NOMO-1 treated with DMSO at 0.1 percent for 48 hours (cell line): ENCODE results near the gene CIAO2A.
"Not testable (repeated sequence)": the region's sequence is repeated elsewhere in the genome, so short reads cannot be mapped to it uniquely, and the experiment has no call there.

Experiments used
- DNase-seq: peaks from one replicate; lab custom pipeline; 2025; ENCODE audit not compliant: unreplicated experiment; lab: John Stamatoyannopoulos, UW

The CIAO2A gene

GRCh38 chr15:64112073-64112772 lies 18.6 kb upstream of the CIAO2A start:
- no peak for DNase-seq

GRCh38 chr15:64111679-64112050 lies 18.0 kb upstream of the CIAO2A start:
- DNase-seq: no peak

DNA sequence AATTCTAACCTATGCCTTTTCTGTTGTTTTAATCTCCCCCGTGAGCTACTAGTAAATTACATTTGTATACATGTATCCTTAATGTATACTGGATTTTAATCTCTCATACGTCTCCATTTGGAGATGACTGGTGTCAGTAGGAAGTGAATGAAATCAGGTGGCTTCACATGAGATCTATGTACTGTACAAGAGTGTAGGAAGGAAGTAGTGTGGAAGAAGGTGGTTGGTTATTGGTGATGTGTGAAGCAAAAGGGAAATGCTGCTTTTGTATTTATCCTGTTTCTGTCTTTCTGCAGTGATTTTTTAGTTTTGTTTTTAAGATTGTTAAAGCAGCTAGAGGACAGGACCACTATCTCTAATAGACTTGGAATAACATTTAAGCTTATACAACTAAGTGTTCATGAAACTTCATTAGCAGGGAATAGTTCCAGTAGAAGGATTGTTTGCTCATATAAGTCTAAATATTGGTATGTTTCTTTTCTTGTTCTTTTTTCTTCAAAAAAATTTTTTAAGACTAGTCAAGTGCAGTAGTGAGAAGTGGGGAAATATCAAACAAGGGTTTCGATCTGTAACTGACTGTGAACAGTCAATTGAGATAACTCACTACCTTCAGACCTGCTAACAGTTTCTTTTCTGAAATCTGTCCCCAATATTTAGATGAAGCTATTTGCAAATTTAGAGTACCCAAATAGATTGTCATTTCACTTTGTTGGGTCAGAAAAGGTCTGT lies 17.5 kb upstream of the CIAO2A start:
- DNase-seq: peak; percentile 6

- not testable (repeated sequence) for DNase-seq
Observed at GRCh38 chr15:64110108-64110701, 16.6 kb upstream of the CIAO2A start.

DNA sequence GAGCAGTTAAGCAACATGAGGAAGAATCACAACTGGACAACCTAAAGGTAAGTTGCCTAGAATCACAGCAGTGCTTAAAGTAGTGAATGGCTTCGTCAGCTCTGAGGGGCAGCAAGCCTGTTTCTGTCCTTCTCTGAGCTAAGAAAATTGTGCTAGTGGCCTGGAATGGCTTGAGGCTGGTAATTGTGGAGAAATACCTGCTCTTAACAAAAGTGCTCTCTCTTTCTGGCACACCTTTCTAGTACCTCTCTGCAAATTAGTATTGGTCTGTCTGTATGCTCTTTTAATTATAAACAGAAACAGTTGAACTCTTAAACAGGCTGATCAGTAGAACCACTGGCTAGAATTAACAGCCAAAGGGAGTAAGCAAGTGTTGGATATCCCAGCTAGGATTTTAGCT lies 13.7 kb upstream of the CIAO2A start:
- DNase-seq: no peak

DNA sequence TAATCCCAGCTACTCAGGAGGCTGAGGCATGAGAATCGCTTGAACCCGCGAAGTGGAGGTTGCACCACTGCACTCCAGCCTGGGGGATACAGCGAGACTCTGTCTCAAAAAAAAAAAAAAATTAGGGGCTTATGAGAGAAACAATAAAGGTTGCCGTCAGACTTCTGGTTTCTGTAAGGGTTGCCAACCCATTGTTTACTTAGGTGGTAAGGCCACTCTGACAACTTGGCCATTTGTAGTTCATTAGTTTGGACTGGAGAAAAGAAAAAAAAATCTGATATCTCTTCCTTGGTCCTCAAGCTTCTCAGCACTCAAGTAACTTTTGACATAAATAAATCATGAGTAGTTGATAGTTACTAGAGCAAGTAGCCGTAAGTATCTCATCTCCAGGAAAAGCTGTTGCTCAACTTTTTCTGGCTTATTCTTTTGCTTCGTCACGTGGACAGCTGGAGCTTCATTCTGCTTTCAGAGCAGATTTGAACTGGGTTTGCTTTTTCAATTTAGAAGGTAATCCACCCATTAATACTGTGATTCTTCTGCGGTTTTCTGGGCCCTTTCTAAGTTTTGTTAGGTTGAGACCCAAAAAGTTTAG lies 11.6 kb upstream of the CIAO2A start:
- peak; percentile 81 for DNase-seq

DNA sequence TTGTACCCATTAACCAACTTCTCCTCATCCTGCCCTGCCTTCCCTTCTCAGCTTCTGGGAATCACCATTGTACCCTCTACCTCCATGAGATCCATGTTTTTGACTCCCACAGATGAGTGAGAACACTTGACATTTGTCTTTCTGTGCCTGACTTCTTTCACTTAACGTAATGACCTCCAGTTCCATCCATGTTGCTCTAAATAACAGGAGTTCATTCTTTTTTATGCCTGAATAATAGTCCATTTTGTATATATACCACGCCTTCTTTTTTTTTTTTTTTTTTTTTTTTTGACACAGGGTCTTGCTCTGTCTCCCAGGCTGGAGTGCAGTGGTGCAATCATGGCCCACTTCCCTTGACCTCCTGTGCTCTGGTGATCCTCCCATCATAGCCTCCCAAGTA lies 8.9 kb upstream of the CIAO2A start:
- DNase-seq: no peak

DNA sequence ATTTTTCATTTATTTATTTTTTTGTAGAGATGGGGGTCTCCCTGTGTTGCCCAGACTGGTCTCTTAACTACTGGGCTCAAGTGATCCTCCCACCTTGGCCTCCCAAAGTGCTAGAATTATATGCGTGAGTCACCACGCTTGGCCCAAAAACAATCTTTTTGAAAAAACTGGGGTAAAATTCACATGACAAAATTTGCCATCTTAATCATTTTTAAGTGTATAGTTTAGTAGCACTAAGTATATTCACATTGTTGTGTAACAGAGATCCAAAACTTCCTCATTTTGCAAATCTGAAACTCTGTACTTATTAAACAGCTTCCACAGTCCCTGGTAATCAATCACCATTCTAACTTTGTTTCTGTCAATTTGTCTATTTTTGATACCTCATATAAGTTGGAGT lies 7.3 kb upstream of the CIAO2A start:
- DNase-seq: peak; percentile 83

GRCh38 chr15:64099379-64099778 lies 5.7 kb upstream of the CIAO2A start:
- no peak for DNase-seq

GRCh38 chr15:64096668-64097384 lies 3.2 kb upstream of the CIAO2A start:
- DNase-seq: peak; percentile 34

- DNase-seq: peak; percentile 90
Observed at GRCh38 chr15:64095795-64096667, 2.4 kb upstream of the CIAO2A start, which contains the start of gene SNX1. Gene SNX1 (plus strand): TSS chr15:64095982. CDS start chr15:64096014, 32 bp downstream.

GRCh38 chr15:64095431-64095794 lies 1.8 kb upstream of the CIAO2A start:
- no peak for DNase-seq

GRCh38 chr15:64092864-64093626 lies 593 bp downstream of the CIAO2A start:
- peak; percentile 65 for DNase-seq

DNA sequence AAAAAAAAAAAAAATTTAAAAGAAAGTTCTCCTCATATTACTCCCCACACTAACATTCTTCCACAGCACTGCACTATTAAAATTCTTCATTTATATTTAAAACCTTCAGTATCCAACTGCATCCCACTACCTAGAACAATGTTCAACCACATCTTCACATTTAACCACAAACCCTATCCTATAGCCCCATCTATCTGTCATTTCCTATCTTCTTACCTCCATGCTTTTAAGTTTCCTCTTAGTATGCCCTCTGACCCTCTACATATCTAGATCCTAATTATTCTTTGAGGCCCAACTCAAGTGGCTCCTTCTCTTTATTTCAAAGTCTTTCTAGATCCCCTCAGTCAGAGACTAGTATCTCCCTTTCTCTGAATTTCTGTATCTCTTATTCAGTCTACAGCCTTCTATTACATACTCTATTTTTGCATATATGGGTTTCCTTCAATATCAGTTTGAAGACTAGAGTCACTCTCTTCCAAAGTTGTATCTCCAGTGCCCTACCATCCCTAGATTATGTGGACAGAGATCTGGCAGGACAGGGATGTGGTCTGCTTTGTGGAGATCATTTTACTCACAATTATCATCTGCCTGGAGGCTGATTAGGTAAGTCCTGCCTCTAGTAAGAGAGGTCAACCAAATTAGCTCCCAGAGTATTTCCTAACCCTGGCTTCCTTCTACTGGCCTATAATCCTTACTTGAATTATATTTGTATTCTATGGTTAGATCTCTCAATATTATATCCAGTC lies 1.4 kb downstream of the CIAO2A start:
- peak; percentile 37 for DNase-seq

GRCh38 chr15:64090527-64090926 lies 3.1 kb downstream of the CIAO2A start:
- peak; percentile 78 for DNase-seq

GRCh38 chr15:64089543-64090280 lies 3.9 kb downstream of the CIAO2A start:
- peak; percentile 90 for DNase-seq

DNA sequence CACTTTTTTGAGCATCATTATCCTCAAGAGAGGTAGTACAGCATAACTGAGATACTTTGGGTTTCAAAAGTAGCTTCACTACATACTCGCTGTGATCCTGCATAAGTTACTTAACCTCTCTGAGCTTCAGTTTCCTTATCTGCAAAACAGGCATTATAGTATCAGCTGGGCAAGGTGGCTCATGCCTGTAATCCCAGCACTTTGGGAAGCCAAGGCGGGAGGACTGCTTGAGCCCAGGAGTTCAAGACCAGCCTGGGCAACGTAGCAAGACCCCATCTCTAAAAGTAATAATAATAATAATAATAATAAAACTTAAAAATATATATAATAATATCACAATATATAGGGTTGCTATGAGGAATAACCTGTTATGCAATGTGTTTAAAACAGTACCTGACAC lies 10.9 kb downstream of the CIAO2A start:
- DNase-seq: no peak

GRCh38 chr15:64073496-64073895 lies 20.1 kb downstream of the CIAO2A start:
- not testable (repeated sequence) for DNase-seq
